ENCODE results near the gene CDH4. TPM values are rescaled to one million over a fixed set of nuclear protein-coding genes. Genes with fewer than 3 reads are reported as not detected.

The CDH4 gene
- total and polyA plus RNA-seq, 2 of the 8 experiments (the other 6 are each of a cell fraction or from before 2014, with no cell fraction given): 4.3 to 7.9 TPM

GRCh38 chr20:61776491-61777075 lies 524.5 kb downstream of the CDH4 start (continued):
- TF ChIP-seq CHD7 (IDR thresholded peaks at IDR 0.05; ENCODE audit: insufficient replicate concordance, low read length) (no peak), SAP30 (IDR thresholded peaks at IDR 0.05; ENCODE audit: insufficient read depth, insufficient replicate concordance, low read length) (no peak)

Data from H1 (cell line).